DOHH2 (cell line): Measurements from ENCODE around the gene LYZ.
A peak's percentile ranks its signal among the peaks of the same experiment; 100 is the strongest.

Source experiments
- H3F3A ChIP-seq: fragments of 200-600 bp; sonication (generic), shearing (Covaris generic); 2 replicates; pipeline ENCODE4 v1.6.0; 2016; ENCODE audit warnings: antibody characterized with exemption, mild to moderate bottlenecking; ENCODE audit not compliant: control insufficient read depth, insufficient read depth
- H3K27ac ChIP-seq: fragments of 200-600 bp; sonication (generic); 2 replicates; pipeline ENCODE4 v1.5.1; 2014; ENCODE audit warnings: low read depth, mild to moderate bottlenecking, low read length, moderate library complexity
- H3K27me3 ChIP-seq: fragments of 200-600 bp; sonication (generic); 2 replicates; pipeline ENCODE4 v1.6.1; 2014; ENCODE audit warnings: mild to moderate bottlenecking, low read length, mixed read lengths; ENCODE audit not compliant: control insufficient read depth
- H3K36me3 ChIP-seq: fragments of 200-600 bp; sonication (generic); 2 replicates; pipeline ENCODE4 v1.6.1; 2014; ENCODE audit warnings: mild to moderate bottlenecking, low read length, moderate library complexity, mixed read lengths; ENCODE audit not compliant: control insufficient read depth
- H3K4me1 ChIP-seq: fragments of 200-600 bp; sonication (generic); 2 replicates; pipeline ENCODE4 v1.6.1; 2014; ENCODE audit warnings: mild to moderate bottlenecking, low read length, mixed read lengths; ENCODE audit not compliant: control insufficient read depth
- H3K4me2 ChIP-seq: fragments of 200-600 bp; sonication (generic); 2 replicates; pipeline ENCODE4 v1.6.0; 2014; ENCODE audit warnings: mild to moderate bottlenecking, low read length, moderate library complexity
- H3K4me3 ChIP-seq: fragments of 200-600 bp; sonication (generic); 2 replicates; pipeline ENCODE4 v1.5.1; 2014; ENCODE audit warnings: mild to moderate bottlenecking, low read length, mixed read lengths
- H3K79me2 ChIP-seq: fragments of 200-600 bp; sonication (generic); 2 replicates; pipeline ENCODE4 v1.6.1; 2014; ENCODE audit warnings: mild to moderate bottlenecking, low read length, mixed read lengths; ENCODE audit not compliant: control insufficient read depth
- H3K9me2 ChIP-seq: fragments of 200-600 bp; sonication (generic); replicated peaks from 2 replicates; pipeline ENCODE4 v1.6.1; 2014; ENCODE audit warnings: mild to moderate bottlenecking, low read length, mixed read lengths; ENCODE audit not compliant: control insufficient read depth
- H3K9me3 ChIP-seq: fragments of 200-600 bp; sonication (generic); 2 replicates; pipeline ENCODE4 v1.6.1; 2014; ENCODE audit warnings: antibody characterized with exemption, low read length, mixed read lengths; ENCODE audit not compliant: control insufficient read depth, insufficient read depth
- H4K20me1 ChIP-seq: fragments of 200-600 bp; sonication (generic); 2 replicates; pipeline ENCODE4 v1.6.0; 2014; ENCODE audit warnings: low read depth, mild to moderate bottlenecking, antibody characterized with exemption, low read length, moderate library complexity; ENCODE audit not compliant: control insufficient read depth, insufficient read depth
- EZH2phosphoT487 ChIP-seq: fragments of 200-600 bp; sonication (generic); IDR thresholded peaks from 2 replicates; pipeline ENCODE4 v1.6.1; 2017; ENCODE audit warnings: borderline replicate concordance, mild to moderate bottlenecking, antibody characterized with exemption, low read length, moderate library complexity, mixed read lengths
- TF ChIP-seq, protein P1 (sequence below): fragments of 200-600 bp; sonication (generic); IDR thresholded peaks from one replicate; pipeline ENCODE4 v1.5.1; 2014; ENCODE audit warnings: antibody characterized with exemption, mild to moderate bottlenecking, low read depth, low read length; ENCODE audit not compliant: poor library complexity, severe bottlenecking

LYZ gene

GRCh38 chr12:69318225-69318624 lies 30.0 kb upstream of the LYZ start:
- H3K4me1 ChIP-seq, result peaks cover 13% of the 10 kb centered on the region
- no peaks in the 10 kb centered on the region for H3K9me2 ChIP-seq
- H3K4me2 ChIP-seq, result no peak overlapping the region
- H3K9me3 ChIP-seq, result no peaks in the 10 kb centered on the region
- no peaks in the 10 kb centered on the region for H3F3A ChIP-seq
- no peak overlapping the region for H3K4me3 ChIP-seq
- H3K36me3 ChIP-seq, result no peaks in the 10 kb centered on the region
- H3K27me3 ChIP-seq, result no peaks in the 10 kb centered on the region
- H4K20me1 ChIP-seq, result no peaks in the 10 kb centered on the region
- H3K79me2 ChIP-seq, result no peaks in the 10 kb centered on the region
- no peak overlapping the region for H3K27ac ChIP-seq
- no peak for TF ChIP-seq EZH2phosphoT487
- TF ChIP-seq, protein P1, sequence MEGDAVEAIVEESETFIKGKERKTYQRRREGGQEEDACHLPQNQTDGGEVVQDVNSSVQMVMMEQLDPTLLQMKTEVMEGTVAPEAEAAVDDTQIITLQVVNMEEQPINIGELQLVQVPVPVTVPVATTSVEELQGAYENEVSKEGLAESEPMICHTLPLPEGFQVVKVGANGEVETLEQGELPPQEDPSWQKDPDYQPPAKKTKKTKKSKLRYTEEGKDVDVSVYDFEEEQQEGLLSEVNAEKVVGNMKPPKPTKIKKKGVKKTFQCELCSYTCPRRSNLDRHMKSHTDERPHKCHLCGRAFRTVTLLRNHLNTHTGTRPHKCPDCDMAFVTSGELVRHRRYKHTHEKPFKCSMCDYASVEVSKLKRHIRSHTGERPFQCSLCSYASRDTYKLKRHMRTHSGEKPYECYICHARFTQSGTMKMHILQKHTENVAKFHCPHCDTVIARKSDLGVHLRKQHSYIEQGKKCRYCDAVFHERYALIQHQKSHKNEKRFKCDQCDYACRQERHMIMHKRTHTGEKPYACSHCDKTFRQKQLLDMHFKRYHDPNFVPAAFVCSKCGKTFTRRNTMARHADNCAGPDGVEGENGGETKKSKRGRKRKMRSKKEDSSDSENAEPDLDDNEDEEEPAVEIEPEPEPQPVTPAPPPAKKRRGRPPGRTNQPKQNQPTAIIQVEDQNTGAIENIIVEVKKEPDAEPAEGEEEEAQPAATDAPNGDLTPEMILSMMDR, result no peak

- no peak overlapping the region for H3K27ac ChIP-seq
These were observed 26.8 kb upstream of the LYZ start for GRCh38 chr12:69321351-69321750.

GRCh38 chr12:69324797-69325466 lies 23.2 kb upstream of the LYZ start:
- peaks cover 3% of the 10 kb centered on the region for H3F3A ChIP-seq
- peaks cover 33% of the 10 kb centered on the region for H3K4me1 ChIP-seq
- H3K4me3 ChIP-seq, result no peak overlapping the region
- H3K27ac ChIP-seq, result no peak overlapping the region
- H3K9me3 ChIP-seq, result no peaks in the 10 kb centered on the region
- H3K27me3 ChIP-seq, result no peaks in the 10 kb centered on the region
- no peaks in the 10 kb centered on the region for H3K36me3 ChIP-seq
- no peaks in the 10 kb centered on the region for H4K20me1 ChIP-seq
- TF ChIP-seq EZH2phosphoT487, result no peak
- TF ChIP-seq, protein P1, result no peak
- no peak overlapping the region for H3K4me2 ChIP-seq
- H3K9me2 ChIP-seq, result no peaks in the 10 kb centered on the region
- H3K79me2 ChIP-seq, result no peaks in the 10 kb centered on the region

More at GRCh38 chr12:69321351-69321750, 26.8 kb upstream of the LYZ start:
- Histone ChIP-seq H3K4me2 (peak overlapping the region; percentile 41), H3K9me3 (no peaks in the 10 kb centered on the region), H3K79me2 (no peaks in the 10 kb centered on the region), H3K9me2 (no peaks in the 10 kb centered on the region), H3K4me3 (peak overlapping the region; percentile 42), H3K4me1 (peaks cover 18% of the 10 kb centered on the region), H3F3A (no peaks in the 10 kb centered on the region), H4K20me1 (no peaks in the 10 kb centered on the region), H3K27me3 (no peaks in the 10 kb centered on the region), H3K36me3 (no peaks in the 10 kb centered on the region)
- TF ChIP-seq, protein P1, result no peak
- TF ChIP-seq EZH2phosphoT487, result no peak
